ENCODE measurements around the gene IGFALS.

DNA sequence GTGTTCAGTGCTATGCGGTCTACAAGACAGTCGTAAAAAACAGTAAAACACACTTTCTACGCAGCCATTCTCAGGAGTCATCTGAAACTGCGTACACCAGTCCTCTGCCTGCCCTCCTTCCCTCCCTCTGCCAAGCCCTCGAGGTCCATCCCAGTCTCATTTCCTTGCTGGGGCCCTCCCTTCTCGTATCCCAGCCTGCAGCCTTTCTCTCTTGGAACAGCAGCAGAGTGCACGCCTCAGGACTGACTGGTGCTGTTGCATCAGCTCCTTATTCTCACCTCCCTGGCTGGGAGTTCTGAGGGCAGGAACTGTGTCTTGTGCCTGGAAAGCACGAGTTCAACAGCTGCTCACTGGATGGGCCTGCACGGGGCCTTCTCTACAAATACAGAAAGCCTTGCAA, 46.0 kb upstream of the IGFALS start:
- TF ChIP-seq, protein P1, sequence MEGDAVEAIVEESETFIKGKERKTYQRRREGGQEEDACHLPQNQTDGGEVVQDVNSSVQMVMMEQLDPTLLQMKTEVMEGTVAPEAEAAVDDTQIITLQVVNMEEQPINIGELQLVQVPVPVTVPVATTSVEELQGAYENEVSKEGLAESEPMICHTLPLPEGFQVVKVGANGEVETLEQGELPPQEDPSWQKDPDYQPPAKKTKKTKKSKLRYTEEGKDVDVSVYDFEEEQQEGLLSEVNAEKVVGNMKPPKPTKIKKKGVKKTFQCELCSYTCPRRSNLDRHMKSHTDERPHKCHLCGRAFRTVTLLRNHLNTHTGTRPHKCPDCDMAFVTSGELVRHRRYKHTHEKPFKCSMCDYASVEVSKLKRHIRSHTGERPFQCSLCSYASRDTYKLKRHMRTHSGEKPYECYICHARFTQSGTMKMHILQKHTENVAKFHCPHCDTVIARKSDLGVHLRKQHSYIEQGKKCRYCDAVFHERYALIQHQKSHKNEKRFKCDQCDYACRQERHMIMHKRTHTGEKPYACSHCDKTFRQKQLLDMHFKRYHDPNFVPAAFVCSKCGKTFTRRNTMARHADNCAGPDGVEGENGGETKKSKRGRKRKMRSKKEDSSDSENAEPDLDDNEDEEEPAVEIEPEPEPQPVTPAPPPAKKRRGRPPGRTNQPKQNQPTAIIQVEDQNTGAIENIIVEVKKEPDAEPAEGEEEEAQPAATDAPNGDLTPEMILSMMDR (IDR thresholded peaks at IDR 0.05; ENCODE audit: low read length) = no peak
- TF ChIP-seq EZH2phosphoT487 (IDR thresholded peaks at IDR 0.05; ENCODE audit: low read length) = no peak

Data from MM.1S (cell line).